A673 (cell line): Measurements from ENCODE around the gene GEMIN8.

Experiments used
- EZH2 ChIP-seq: fragments of 200-600 bp; sonication (generic); IDR thresholded peaks from 2 replicates; pipeline ENCODE4 v1.6.1; 2017; ENCODE audit warnings: borderline replicate concordance, low read depth, mild to moderate bottlenecking, mixed read lengths, antibody characterized with exemption, low read length; ENCODE audit not compliant: poor library complexity, severe bottlenecking
- TF ChIP-seq, protein P1 (sequence below): fragments of 300-800, 200-600 bp; sonication (generic); conservative IDR thresholded peaks from 2 replicates; pipeline ENCODE4 v1.5.1; 2017; ENCODE audit warnings: low read depth, mild to moderate bottlenecking, antibody characterized with exemption, low read length, moderate library complexity, mixed read lengths

DNA sequence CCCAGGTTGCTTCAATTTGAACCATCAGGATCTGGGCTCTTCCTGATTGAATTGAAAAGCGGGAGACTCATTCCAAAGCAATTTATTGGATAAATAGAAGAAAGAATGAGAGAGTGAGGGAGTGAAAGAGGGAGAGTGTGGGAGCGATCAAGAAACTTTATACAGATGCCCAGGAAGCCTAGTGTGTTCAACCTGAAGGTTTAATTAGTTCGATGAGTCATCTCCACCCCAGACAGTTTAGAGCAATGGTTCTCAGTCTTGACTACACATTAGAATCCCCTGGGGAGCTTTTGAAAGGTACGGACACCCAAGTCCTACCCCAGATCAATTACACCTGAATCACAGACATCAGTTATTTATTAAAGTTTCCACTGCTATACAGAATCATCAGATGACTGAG is 61.5 kb downstream of the GEMIN8 start:
- no peak for TF ChIP-seq EZH2
- TF ChIP-seq, protein P1, sequence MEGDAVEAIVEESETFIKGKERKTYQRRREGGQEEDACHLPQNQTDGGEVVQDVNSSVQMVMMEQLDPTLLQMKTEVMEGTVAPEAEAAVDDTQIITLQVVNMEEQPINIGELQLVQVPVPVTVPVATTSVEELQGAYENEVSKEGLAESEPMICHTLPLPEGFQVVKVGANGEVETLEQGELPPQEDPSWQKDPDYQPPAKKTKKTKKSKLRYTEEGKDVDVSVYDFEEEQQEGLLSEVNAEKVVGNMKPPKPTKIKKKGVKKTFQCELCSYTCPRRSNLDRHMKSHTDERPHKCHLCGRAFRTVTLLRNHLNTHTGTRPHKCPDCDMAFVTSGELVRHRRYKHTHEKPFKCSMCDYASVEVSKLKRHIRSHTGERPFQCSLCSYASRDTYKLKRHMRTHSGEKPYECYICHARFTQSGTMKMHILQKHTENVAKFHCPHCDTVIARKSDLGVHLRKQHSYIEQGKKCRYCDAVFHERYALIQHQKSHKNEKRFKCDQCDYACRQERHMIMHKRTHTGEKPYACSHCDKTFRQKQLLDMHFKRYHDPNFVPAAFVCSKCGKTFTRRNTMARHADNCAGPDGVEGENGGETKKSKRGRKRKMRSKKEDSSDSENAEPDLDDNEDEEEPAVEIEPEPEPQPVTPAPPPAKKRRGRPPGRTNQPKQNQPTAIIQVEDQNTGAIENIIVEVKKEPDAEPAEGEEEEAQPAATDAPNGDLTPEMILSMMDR: no peak
